ENCODE data around the gene SCUBE2.
"Not testable (repeated sequence)": the region's sequence is repeated elsewhere in the genome, so short reads cannot be mapped to it uniquely, and the experiment has no call there.

SCUBE2 gene

GRCh38 chr11:9125185-9125886 lies 33.9 kb upstream of the SCUBE2 start:
- H3K9ac ChIP-seq (ENCODE audit: low read length): no peak overlapping the region
- no peak overlapping the region for H3K27ac ChIP-seq (ENCODE audit: low read depth, low read length)
- H3K36me3 ChIP-seq (ENCODE audit: control insufficient read depth, insufficient read depth, low read length): no peaks in the 10 kb centered on the region
- H3K4me1 ChIP-seq (ENCODE audit: control insufficient read depth, insufficient read depth, low read length): no peaks in the 10 kb centered on the region
- no peak overlapping the region for H3K4me3 ChIP-seq (ENCODE audit: low read length)
- no peaks in the 10 kb centered on the region for H3K27me3 ChIP-seq (ENCODE audit: control insufficient read depth, insufficient read depth, low read length)

- Histone ChIP-seq H3K27ac (ENCODE audit: low read depth, low read length) (no peak overlapping the region), H3K9ac (ENCODE audit: low read length) (no peak overlapping the region), H3K36me3 (ENCODE audit: control insufficient read depth, insufficient read depth, low read length) (no peaks in the 10 kb centered on the region), H3K4me3 (ENCODE audit: low read length) (no peak overlapping the region), H3K4me1 (ENCODE audit: control insufficient read depth, insufficient read depth, low read length) (no peaks in the 10 kb centered on the region), H3K27me3 (ENCODE audit: control insufficient read depth, insufficient read depth, low read length) (no peaks in the 10 kb centered on the region)
These were observed 32.4 kb upstream of the SCUBE2 start for GRCh38 chr11:9123595-9124304.

- Histone ChIP-seq H3K9ac (ENCODE audit: low read length) (no peak overlapping the region), H3K4me1 (ENCODE audit: control insufficient read depth, insufficient read depth, low read length) (no peaks in the 10 kb centered on the region), H3K27me3 (ENCODE audit: control insufficient read depth, insufficient read depth, low read length) (no peaks in the 10 kb centered on the region), H3K4me3 (ENCODE audit: low read length) (no peak overlapping the region), H3K36me3 (ENCODE audit: control insufficient read depth, insufficient read depth, low read length) (no peaks in the 10 kb centered on the region), H3K27ac (ENCODE audit: low read depth, low read length) (no peak overlapping the region)
These were observed 30.0 kb upstream of the SCUBE2 start for GRCh38 chr11:9121469-9121796.

GRCh38 chr11:9120664-9121468 lies 29.5 kb upstream of the SCUBE2 start:
- Histone ChIP-seq H3K4me1 (ENCODE audit: control insufficient read depth, insufficient read depth, low read length) (no peaks in the 10 kb centered on the region), H3K4me3 (ENCODE audit: low read length) (no peak overlapping the region), H3K9ac (ENCODE audit: low read length) (no peak overlapping the region), H3K27me3 (ENCODE audit: control insufficient read depth, insufficient read depth, low read length) (no peaks in the 10 kb centered on the region), H3K27ac (ENCODE audit: low read depth, low read length) (no peak overlapping the region), H3K36me3 (ENCODE audit: control insufficient read depth, insufficient read depth, low read length) (no peaks in the 10 kb centered on the region)

GRCh38 chr11:9118277-9118676 lies 26.9 kb upstream of the SCUBE2 start:
- Histone ChIP-seq H3K36me3 (ENCODE audit: control insufficient read depth, insufficient read depth, low read length) (no peaks in the 10 kb centered on the region), H3K9ac (ENCODE audit: low read length) (no peak overlapping the region), H3K27ac (ENCODE audit: low read depth, low read length) (no peak overlapping the region), H3K27me3 (ENCODE audit: control insufficient read depth, insufficient read depth, low read length) (no peaks in the 10 kb centered on the region), H3K4me1 (ENCODE audit: control insufficient read depth, insufficient read depth, low read length) (no peaks in the 10 kb centered on the region), H3K4me3 (ENCODE audit: low read length) (no peak overlapping the region)

- no peak overlapping the region for H3K9ac ChIP-seq (ENCODE audit: low read length)
- no peaks in the 10 kb centered on the region for H3K27me3 ChIP-seq (ENCODE audit: control insufficient read depth, insufficient read depth, low read length)
- H3K4me3 ChIP-seq (ENCODE audit: low read length): no peak overlapping the region
- no peaks in the 10 kb centered on the region for H3K4me1 ChIP-seq (ENCODE audit: control insufficient read depth, insufficient read depth, low read length)
- H3K36me3 ChIP-seq (ENCODE audit: control insufficient read depth, insufficient read depth, low read length): no peaks in the 10 kb centered on the region
- H3K27ac ChIP-seq (ENCODE audit: low read depth, low read length): no peak overlapping the region
These were observed 20.7 kb upstream of the SCUBE2 start for GRCh38 chr11:9112075-9112474.

- H3K36me3 ChIP-seq (ENCODE audit: control insufficient read depth, insufficient read depth, low read length): no peaks in the 10 kb centered on the region
- H3K27me3 ChIP-seq (ENCODE audit: control insufficient read depth, insufficient read depth, low read length): no peaks in the 10 kb centered on the region
- H3K27ac ChIP-seq (ENCODE audit: low read depth, low read length): no peak overlapping the region
- H3K9ac ChIP-seq (ENCODE audit: low read length): no peak overlapping the region
- no peak overlapping the region for H3K4me3 ChIP-seq (ENCODE audit: low read length)
- H3K4me1 ChIP-seq (ENCODE audit: control insufficient read depth, insufficient read depth, low read length): no peaks in the 10 kb centered on the region
These were observed 18.7 kb upstream of the SCUBE2 start for GRCh38 chr11:9109858-9110731.

GRCh38 chr11:9104580-9104979 lies 13.2 kb upstream of the SCUBE2 start:
- Histone ChIP-seq H3K4me1 (ENCODE audit: control insufficient read depth, insufficient read depth, low read length) (no peaks in the 10 kb centered on the region), H3K9ac (ENCODE audit: low read length) (no peak overlapping the region), H3K27ac (ENCODE audit: low read depth, low read length) (no peak overlapping the region), H3K4me3 (ENCODE audit: low read length) (no peak overlapping the region), H3K27me3 (ENCODE audit: control insufficient read depth, insufficient read depth, low read length) (no peaks in the 10 kb centered on the region), H3K36me3 (ENCODE audit: control insufficient read depth, insufficient read depth, low read length) (no peaks in the 10 kb centered on the region)

GRCh38 chr11:9103542-9104276 lies 12.3 kb upstream of the SCUBE2 start:
- H3K9ac ChIP-seq (ENCODE audit: low read length): no peak overlapping the region
- no peaks in the 10 kb centered on the region for H3K4me1 ChIP-seq (ENCODE audit: control insufficient read depth, insufficient read depth, low read length)
- H3K27ac ChIP-seq (ENCODE audit: low read depth, low read length): no peak overlapping the region
- H3K27me3 ChIP-seq (ENCODE audit: control insufficient read depth, insufficient read depth, low read length): no peaks in the 10 kb centered on the region
- no peaks in the 10 kb centered on the region for H3K36me3 ChIP-seq (ENCODE audit: control insufficient read depth, insufficient read depth, low read length)
- no peak overlapping the region for H3K4me3 ChIP-seq (ENCODE audit: low read length)

- Histone ChIP-seq H3K9ac (ENCODE audit: low read length) (no peak overlapping the region), H3K27me3 (ENCODE audit: control insufficient read depth, insufficient read depth, low read length) (no peaks in the 10 kb centered on the region), H3K36me3 (ENCODE audit: control insufficient read depth, insufficient read depth, low read length) (no peaks in the 10 kb centered on the region), H3K27ac (ENCODE audit: low read depth, low read length) (no peak overlapping the region), H3K4me3 (ENCODE audit: low read length) (no peak overlapping the region), H3K4me1 (ENCODE audit: control insufficient read depth, insufficient read depth, low read length) (no peaks in the 10 kb centered on the region)
These were observed 8.2 kb upstream of the SCUBE2 start for GRCh38 chr11:9099617-9100016.

- H3K36me3 ChIP-seq (ENCODE audit: control insufficient read depth, insufficient read depth, low read length); H3K27me3 ChIP-seq (ENCODE audit: control insufficient read depth, insufficient read depth, low read length); H3K4me1 ChIP-seq (ENCODE audit: control insufficient read depth, insufficient read depth, low read length); H3K9ac ChIP-seq (ENCODE audit: low read length); H3K4me3 ChIP-seq (ENCODE audit: low read length); H3K27ac ChIP-seq (ENCODE audit: low read depth, low read length): not testable (repeated sequence)
These were observed 7.1 kb upstream of the SCUBE2 start for GRCh38 chr11:9098455-9098854.

All from rectal smooth muscle tissue (tissue), 1 donor.